HepG2 (cell line): Measurements from ENCODE around the gene CD164L2. TPM values are rescaled to one million over a fixed set of nuclear protein-coding genes. Genes with fewer than 3 reads are reported as not detected.

Experiments
- ATAC-seq: fragments of 200-7000 bp; cut with Tn5 transposase; 3 replicates; pipeline ENCODE4 v1.9.1; 2020; ENCODE audit warnings: mild to moderate bottlenecking, moderate library complexity
- BruUV-seq: library from RNA; stranded (reverse); fragments of 400-500 nt; replicated peaks from 2 replicates; lab custom pipeline; 2021; lab: Mats Ljungman, UMichigan
- CTCF ChIA-PET: fragments of 300-600 bp; formaldehyde crosslinking; extraction: SDS; loops from one replicate; lab custom pipeline; 2021; ENCODE audit warnings: low total read pairs, inconsistent platforms, low intra/inter-chr PET ratio; lab: Yijun Ruan, JAX
- POLR2A ChIA-PET: fragments of 350-600 bp; sonication (Branson Sonifier 250); formaldehyde crosslinking; loops from one replicate; lab custom pipeline; 2020; ENCODE audit warnings: antibody characterized with exemption, inconsistent platforms; lab: Yijun Ruan, JAX
- DNase-seq: peaks from one replicate; pipeline ENCODE4 v3.0.0-alpha.2; 2015; ENCODE audit warnings: low spot score
- FAIRE-seq: peaks from 3 replicates; lab custom pipeline; 2011; peaks lifted over from hg19 to GRCh38; lab: Jason Lieb, UNC
- H2AFZ ChIP-seq: one replicate; pipeline ENCODE4 v1.6.1; 2011; ENCODE audit warnings: low read length, inconsistent platforms
- H3K27ac ChIP-seq: fragments of 300-600 bp; 3 replicates; pipeline ENCODE4 v1.8.0; 2011; ENCODE audit warnings: mixed run types, mild to moderate bottlenecking, mixed read lengths, low read length, inconsistent platforms; ENCODE audit not compliant: insufficient read depth; ENCODE audit errors: extremely low read length
- H3K27me3 ChIP-seq, 2 experiments: fragments of 200-600 bp in 1 of 2; 2 replicates in 1 of 2; 3 replicates in 1 of 2; pipeline versions ENCODE4 v1.6.0 to v1.8.0; 2011; ENCODE audit warnings: low read length in 2 of 2, mild to moderate bottlenecking in 2 of 2, moderate library complexity in 2 of 2, inconsistent platforms in 1 of 2; ENCODE audit not compliant: insufficient read depth in 2 of 2, control insufficient read depth in 1 of 2
- H3K36me3 ChIP-seq, 2 experiments: fragments of 200-600 bp in 1 of 2; replicated peaks in 1 of 2; 2 replicates in 1 of 2; 3 replicates in 1 of 2; pipeline versions ENCODE4 v1.5.1 to v1.8.0; 2011; ENCODE audit warnings: low read length in 2 of 2, inconsistent platforms in 1 of 2; ENCODE audit not compliant: insufficient read depth in 2 of 2, control insufficient read depth in 1 of 2
- H3K4me1 ChIP-seq: 2 replicates; pipeline ENCODE4 v1.5.1; 2012; ENCODE audit warnings: low read length, inconsistent platforms; ENCODE audit not compliant: insufficient read depth
- H3K4me2 ChIP-seq: 2 replicates; pipeline ENCODE4 v1.6.0; 2011; ENCODE audit warnings: low read depth, low read length, inconsistent platforms
- H3K4me3 ChIP-seq, 3 experiments: fragments of 200-600 bp in 1 of 3; sonication (generic), shearing (Covaris generic) in 1 of 3; replicated peaks in 1 of 3; 2 replicates each; pipeline ENCODE4 v1.5.1; 2011 to 2016; ENCODE audit warnings: low read length in 3 of 3, inconsistent platforms in 2 of 3, low read depth in 2 of 3, mild to moderate bottlenecking in 2 of 3, control low read depth in 1 of 3, mixed read lengths in 1 of 3; ENCODE audit not compliant: insufficient read depth in 1 of 3
- H3K79me2 ChIP-seq: one replicate; pipeline ENCODE4 v1.6.1; 2011; ENCODE audit warnings: low read length, inconsistent platforms; ENCODE audit not compliant: insufficient read depth
- H3K9ac ChIP-seq: 2 replicates; pipeline ENCODE4 v1.6.0; 2011; ENCODE audit warnings: mild to moderate bottlenecking, low read depth, low read length, inconsistent platforms; ENCODE audit not compliant: insufficient read depth
- H3K9me3 ChIP-seq: 2 replicates; pipeline ENCODE4 v1.5.1; 2012; ENCODE audit warnings: mild to moderate bottlenecking, low read length
- H4K20me1 ChIP-seq: 2 replicates; pipeline ENCODE4 v1.6.0; 2011; ENCODE audit warnings: inconsistent platforms, mild to moderate bottlenecking, low read length, moderate library complexity; ENCODE audit not compliant: insufficient read depth
- BORCS8-MEF2B ChIP-seq: sonication (generic); formaldehyde crosslinking; IDR thresholded peaks from 2 replicates; pipeline ENCODE4 v1.8.0; 2022; ENCODE audit warnings: mild to moderate bottlenecking, missing genetic modification reagents
- CAMTA2 ChIP-seq: sonication (generic); formaldehyde crosslinking; IDR thresholded peaks from 2 replicates; pipeline ENCODE4 v1.4.0; 2020; ENCODE audit warnings: mild to moderate bottlenecking, missing genetic modification reagents, borderline replicate concordance
- ETV5 ChIP-seq: IDR thresholded peaks from 2 replicates; pipeline ENCODE4 v1.6.1; 2018; ENCODE audit warnings: missing biosample characterization, missing genetic modification reagents, inconsistent platforms, borderline replicate concordance
- HOXA7 ChIP-seq: sonication (generic); formaldehyde crosslinking; IDR thresholded peaks from 2 replicates; pipeline ENCODE4 v1.8.1; 2022; ENCODE audit warnings: mild to moderate bottlenecking, missing genetic modification reagents, moderate library complexity
- IKZF5 ChIP-seq: IDR thresholded peaks from 2 replicates; pipeline ENCODE4 v1.6.1; 2018; ENCODE audit warnings: missing genetic modification reagents, mild to moderate bottlenecking, missing compliant biosample characterization
- MXD1 ChIP-seq: sonication (generic); formaldehyde crosslinking; IDR thresholded peaks from 2 replicates; pipeline ENCODE4 v1.4.0; 2020; ENCODE audit warnings: mild to moderate bottlenecking, missing genetic modification reagents
- PHF21A ChIP-seq: sonication (generic); formaldehyde crosslinking; IDR thresholded peaks from 2 replicates; pipeline ENCODE4 v1.5.0; 2020; ENCODE audit warnings: mild to moderate bottlenecking, missing genetic modification reagents
- RFX3 ChIP-seq: IDR thresholded peaks from 2 replicates; pipeline ENCODE4 v1.6.1; 2016; ENCODE audit warnings: missing biosample characterization, missing genetic modification reagents
- SNAPC5 ChIP-seq: sonication (generic); formaldehyde crosslinking; IDR thresholded peaks from 2 replicates; pipeline ENCODE4 v1.8.1; 2023; ENCODE audit warnings: mild to moderate bottlenecking, missing genetic modification reagents, borderline replicate concordance
- ZBTB46 ChIP-seq: sonication (generic); formaldehyde crosslinking; IDR thresholded peaks from 2 replicates; pipeline ENCODE4 v1.4.0; 2020; ENCODE audit warnings: mild to moderate bottlenecking, missing genetic modification reagents, borderline replicate concordance
- ZKSCAN1 ChIP-seq: fragments of 150-350 bp; IDR thresholded peaks from 2 replicates; pipeline ENCODE4 v1.6.1; 2014; ENCODE audit warnings: low read length
- ZNF101 ChIP-seq: sonication (generic); formaldehyde crosslinking; IDR thresholded peaks from 2 replicates; pipeline ENCODE4 v1.4.0; 2020; ENCODE audit warnings: mild to moderate bottlenecking, low read depth, missing genetic modification reagents, borderline replicate concordance
- ZNF232 ChIP-seq: sonication (generic); formaldehyde crosslinking; IDR thresholded peaks from 2 replicates; pipeline ENCODE4 v1.4.0; 2020; ENCODE audit warnings: missing genetic modification reagents, borderline replicate concordance
- ZNF513 ChIP-seq: sonication (generic); formaldehyde crosslinking; conservative IDR thresholded peaks from 2 replicates; pipeline ENCODE4 v1.5.0; 2020; ENCODE audit warnings: missing genetic modification reagents
- ZNF564 ChIP-seq: sonication (generic); formaldehyde crosslinking; IDR thresholded peaks from 2 replicates; pipeline ENCODE4 v1.8.1; 2023; ENCODE audit warnings: mild to moderate bottlenecking, missing genetic modification reagents
- ZSCAN25 ChIP-seq: sonication (generic); formaldehyde crosslinking; IDR thresholded peaks from 2 replicates; pipeline ENCODE4 v1.8.0; 2022; ENCODE audit warnings: mild to moderate bottlenecking, missing genetic modification reagents
- WGBS: methylation state at CpG from one replicate; pipeline ENCODE4 v1.1.6; 2017; ENCODE audit warnings: low lambda C conversion rate; 5-methylcytosine and 5-hydroxymethylcytosine counted together
- in situ Hi-C: cut with HindIII; loops from 2 replicates; pipeline ENCODE4 v1.10.0; 2017; ENCODE audit warnings: low pct_unique_long_range_greater_than_20kb; ENCODE audit not compliant: extremely low pct_ligation_motif_present
- intact Hi-C: fragments of 100-400 bp; cut with micrococcal nuclease; formaldehyde crosslinking; loops from one replicate; pipeline ENCODE4 v1.10.0; 2022; ENCODE audit not compliant: unreplicated experiment
- polyA plus RNA-seq, 8 experiments: library from polyadenylated mRNA; depleted of rRNA in 3 of 8; stranded (reverse) in 7 of 8; unstranded in 1 of 8; fragments of >200 nt; fragmentation: Illumina TruSeq in 4 of 8; extraction: Trizol in 4 of 8; gene quantifications; 2 replicates each; pipeline versions ENCODE4 v1.2.1 to v1.2.3, GENCODE V29; 2011 to 2016; ENCODE audit warnings: low read depth in 4 of 8, missing spikeins in 1 of 8, mixed read lengths in 1 of 8; ENCODE audit not compliant: insufficient read depth in 1 of 8
- total RNA-seq, 5 experiments: library from RNA; depleted of rRNA; stranded (reverse); fragments of >200 nt; fragmentation: Illumina TruSeq; extraction: Trizol; gene quantifications; 2 replicates each; pipeline ENCODE4 v1.2.3, GENCODE V29; 2016; ENCODE audit warnings: low read depth in 1 of 5

CD164L2 gene
- total and polyA plus RNA-seq, 2 of the 13 experiments (the other 11 are each of a cell fraction or from before 2014, with no cell fraction given) = not detected

GRCh38 chr1:27365372-27366112 lies 17.6 kb downstream of the CD164L2 start:
- DNase-seq (peak; percentile 68), ATAC-seq (peak; percentile 60), FAIRE-seq (peak; percentile 51)
- intact Hi-C loops (no loop called here), in situ Hi-C loops (no loop called here)
- H4K20me1 ChIP-seq = no peaks in the 10 kb centered on the region
- H3K9ac ChIP-seq = peak overlapping the region; percentile 66; the same call in 1 of the 2 replicates
- peaks cover 2 to 10% of the 10 kb centered on the region in 2 experiments; a peak in 3 of 5 replicates for H3K27me3 ChIP-seq
- CTCF ChIA-PET = interaction anchor here (1.1 kb wide), 1 partner anchor 23 kb away, joined by 3 read pairs; no protein-coding TSS in a partner anchor
- 3% methylated on average over 32 of the region's 40 CpGs for WGBS
- H3K79me2 ChIP-seq = no peaks in the 10 kb centered on the region
- H3K4me2 ChIP-seq = peak overlapping the region; percentile 84
- peaks cover 27% of the 10 kb centered on the region for H3K4me1 ChIP-seq
- H3K4me3 ChIP-seq = peak overlapping the region; percentile 64 to 84 (median 84)
- H3K9me3 ChIP-seq = no peaks in the 10 kb centered on the region
- peak overlapping the region; percentile 33 for H3K27ac ChIP-seq
- peak overlapping the region; percentile 54 for H2AFZ ChIP-seq
- H3K36me3 ChIP-seq = no peaks in the 10 kb centered on the region
- no TSS peak for BruUV-seq
- POLR2A ChIA-PET = interaction anchor here (0.6 to 3.2 kb wide), 15 partner anchors 11 to 408 kb away, joined by 3 to 20 read pairs (median 4); partner anchors contain the start of genes FAM76A, IFI6, SLC9A1 and STX12
- TF ChIP-seq ZNF232 (CRISPR knock-in tag) (no peak), ZNF513 (no peak), IKZF5 (CRISPR knock-in tag) (0 out of 2 replicates have a peak, but pooled peaks have one; percentile 29), ZNF101 (no peak), CAMTA2 (CRISPR knock-in tag) (no peak), MXD1 (no peak), ZSCAN25 (CRISPR knock-in tag) (peak; percentile 49; the same call in 1 of the 2 replicates), RFX3 (CRISPR knock-in tag) (no peak), ZBTB46 (no peak), PHF21A (CRISPR knock-in tag) (0 out of 2 replicates have a peak, but pooled peaks have one; percentile 16), ZNF564 (CRISPR knock-in tag) (no peak), HOXA7 (CRISPR knock-in tag) (no peak), BORCS8-MEF2B (CRISPR knock-in tag) (no peak), SNAPC5 (CRISPR knock-in tag) (no peak), ETV5 (CRISPR knock-in tag) (peak; percentile 73), ZKSCAN1 (no peak)
